ENCODE data around the gene TPCN1.

- TF ChIP-seq CTCF (conservative IDR thresholded peaks at IDR 0.05): no peak
- no peak for TF ChIP-seq EZH2 (IDR thresholded peaks at IDR 0.05; ENCODE audit: low read depth)
Observed at GRCh38 chr12:113291586-113291985, 70.3 kb downstream of the TPCN1 start.

Data from PC-9 (cell line).